DOHH2 (cell line): ENCODE data around the gene TGDS.

Source experiments
- H3F3A ChIP-seq: fragments of 200-600 bp; sonication (generic), shearing (Covaris generic); 2 replicates; pipeline ENCODE4 v1.6.0; 2016; ENCODE audit warnings: antibody characterized with exemption, mild to moderate bottlenecking; ENCODE audit not compliant: control insufficient read depth, insufficient read depth
- H3K27ac ChIP-seq: fragments of 200-600 bp; sonication (generic); 2 replicates; pipeline ENCODE4 v1.5.1; 2014; ENCODE audit warnings: low read depth, mild to moderate bottlenecking, low read length, moderate library complexity
- H3K27me3 ChIP-seq: fragments of 200-600 bp; sonication (generic); 2 replicates; pipeline ENCODE4 v1.6.1; 2014; ENCODE audit warnings: mild to moderate bottlenecking, low read length, mixed read lengths; ENCODE audit not compliant: control insufficient read depth
- H3K36me3 ChIP-seq: fragments of 200-600 bp; sonication (generic); 2 replicates; pipeline ENCODE4 v1.6.1; 2014; ENCODE audit warnings: mild to moderate bottlenecking, low read length, moderate library complexity, mixed read lengths; ENCODE audit not compliant: control insufficient read depth
- H3K4me1 ChIP-seq: fragments of 200-600 bp; sonication (generic); 2 replicates; pipeline ENCODE4 v1.6.1; 2014; ENCODE audit warnings: mild to moderate bottlenecking, low read length, mixed read lengths; ENCODE audit not compliant: control insufficient read depth
- H3K4me2 ChIP-seq: fragments of 200-600 bp; sonication (generic); 2 replicates; pipeline ENCODE4 v1.6.0; 2014; ENCODE audit warnings: mild to moderate bottlenecking, low read length, moderate library complexity
- H3K4me3 ChIP-seq: fragments of 200-600 bp; sonication (generic); 2 replicates; pipeline ENCODE4 v1.5.1; 2014; ENCODE audit warnings: mild to moderate bottlenecking, low read length, mixed read lengths
- H3K79me2 ChIP-seq: fragments of 200-600 bp; sonication (generic); 2 replicates; pipeline ENCODE4 v1.6.1; 2014; ENCODE audit warnings: mild to moderate bottlenecking, low read length, mixed read lengths; ENCODE audit not compliant: control insufficient read depth
- H3K9me2 ChIP-seq: fragments of 200-600 bp; sonication (generic); replicated peaks from 2 replicates; pipeline ENCODE4 v1.6.1; 2014; ENCODE audit warnings: mild to moderate bottlenecking, low read length, mixed read lengths; ENCODE audit not compliant: control insufficient read depth
- H3K9me3 ChIP-seq: fragments of 200-600 bp; sonication (generic); 2 replicates; pipeline ENCODE4 v1.6.1; 2014; ENCODE audit warnings: antibody characterized with exemption, low read length, mixed read lengths; ENCODE audit not compliant: control insufficient read depth, insufficient read depth
- H4K20me1 ChIP-seq: fragments of 200-600 bp; sonication (generic); 2 replicates; pipeline ENCODE4 v1.6.0; 2014; ENCODE audit warnings: low read depth, mild to moderate bottlenecking, antibody characterized with exemption, low read length, moderate library complexity; ENCODE audit not compliant: control insufficient read depth, insufficient read depth
- CTCF ChIP-seq: fragments of 200-600 bp; sonication (generic); IDR thresholded peaks from one replicate; pipeline ENCODE4 v1.5.1; 2014; ENCODE audit warnings: antibody characterized with exemption, mild to moderate bottlenecking, low read depth, low read length; ENCODE audit not compliant: poor library complexity, severe bottlenecking
- EZH2phosphoT487 ChIP-seq: fragments of 200-600 bp; sonication (generic); IDR thresholded peaks from 2 replicates; pipeline ENCODE4 v1.6.1; 2017; ENCODE audit warnings: borderline replicate concordance, mild to moderate bottlenecking, antibody characterized with exemption, low read length, moderate library complexity, mixed read lengths

TGDS gene

DNA sequence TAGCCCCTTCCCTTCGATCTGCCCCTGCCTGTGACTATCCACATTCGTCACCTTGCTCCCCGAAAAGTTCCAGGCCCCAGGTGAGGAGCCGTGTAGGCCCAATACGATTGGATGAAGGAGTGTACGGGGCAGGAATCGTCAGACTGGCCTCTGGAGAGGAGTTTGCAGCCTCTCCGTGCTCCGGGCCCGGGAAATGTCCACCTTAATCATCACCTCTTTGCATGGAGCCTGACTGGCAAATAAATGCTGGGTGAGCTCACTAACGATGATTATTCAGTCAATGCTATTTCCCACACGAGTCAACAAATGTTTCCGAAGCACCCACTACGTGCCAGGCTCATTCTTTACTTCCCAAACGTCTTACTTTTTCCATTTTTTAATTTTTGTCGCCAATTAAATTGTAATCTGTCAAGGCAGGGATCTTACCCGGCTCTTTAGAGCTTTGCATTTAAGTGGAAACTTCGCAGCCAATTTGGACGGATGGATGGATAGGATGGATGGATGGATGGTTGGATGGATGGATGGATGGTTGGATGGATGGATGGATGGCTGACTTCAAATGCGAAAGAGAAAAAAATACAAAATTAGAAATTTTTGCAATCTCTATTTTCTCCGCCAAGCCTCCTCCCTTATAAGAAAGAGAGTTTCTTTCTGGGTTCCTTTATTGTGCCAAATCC is 45.8 kb downstream of the TGDS start:
- peak overlapping the region; percentile 71 for H3K4me2 ChIP-seq

GRCh38 chr13:94549232-94550061 is 46.5 kb downstream of the TGDS start:
- Histone ChIP-seq H4K20me1 (no peaks in the 10 kb centered on the region), H3K36me3 (no peaks in the 10 kb centered on the region), H3K27me3 (no peaks in the 10 kb centered on the region), H3K4me3 (peak overlapping the region; percentile 84), H3K4me1 (peaks cover 20% of the 10 kb centered on the region), H3F3A (no peaks in the 10 kb centered on the region; the same call in 1 of the 2 replicates), H3K9me3 (no peaks in the 10 kb centered on the region), H3K4me2 (peak overlapping the region; percentile 71), H3K27ac (peak overlapping the region; percentile 81), H3K79me2 (no peaks in the 10 kb centered on the region), H3K9me2 (no peaks in the 10 kb centered on the region)
- TF ChIP-seq CTCF = peak; percentile 6
- TF ChIP-seq EZH2phosphoT487 = no peak

More for the DNA sequence above, 45.8 kb downstream of the TGDS start:
- Histone ChIP-seq H3F3A (no peaks in the 10 kb centered on the region; the same call in 1 of the 2 replicates), H3K79me2 (no peaks in the 10 kb centered on the region), H3K27me3 (no peaks in the 10 kb centered on the region), H3K9me3 (no peaks in the 10 kb centered on the region), H3K4me3 (peak overlapping the region; percentile 84), H3K36me3 (no peaks in the 10 kb centered on the region), H3K9me2 (no peaks in the 10 kb centered on the region), H3K4me1 (peaks cover 20% of the 10 kb centered on the region), H3K27ac (no peak overlapping the region; the same call in 1 of the 2 replicates), H4K20me1 (no peaks in the 10 kb centered on the region)
- TF ChIP-seq EZH2phosphoT487 = no peak
- TF ChIP-seq CTCF = no peak

GRCh38 chr13:94548821-94549231 is 47.1 kb downstream of the TGDS start:
- Histone ChIP-seq H3K4me1 (peaks cover 20% of the 10 kb centered on the region), H3K27me3 (no peaks in the 10 kb centered on the region), H3K27ac (peak overlapping the region; percentile 81), H3K9me2 (no peaks in the 10 kb centered on the region), H3K36me3 (no peaks in the 10 kb centered on the region), H4K20me1 (no peaks in the 10 kb centered on the region), H3K4me2 (peak overlapping the region; percentile 71), H3F3A (no peaks in the 10 kb centered on the region; the same call in 1 of the 2 replicates), H3K9me3 (no peaks in the 10 kb centered on the region), H3K79me2 (no peaks in the 10 kb centered on the region), H3K4me3 (peak overlapping the region; percentile 84)
- TF ChIP-seq CTCF (peak; percentile 54), EZH2phosphoT487 (no peak)
